ENCODE data around the gene REV1. TPM values are rescaled to one million over a fixed set of nuclear protein-coding genes. Genes with fewer than 3 reads are reported as not detected.

REV1 gene
- total RNA-seq, 2 experiments from 2014 or later, result 51.6 to 68.1 TPM

- Histone ChIP-seq H3K36me3 (ENCODE audit: insufficient read depth, low read length) (peaks cover 78% of the 10 kb centered on the region), H3K79me2 (ENCODE audit: insufficient read depth, low read depth, low read length) (peaks cover 26% of the 10 kb centered on the region; the same call in 1 of the 2 replicates), H3K27ac (ENCODE audit: low read depth, low read length, poor library complexity, severe bottlenecking) (no peak overlapping the region), H3K4me1 (ENCODE audit: insufficient read depth, low read length, poor library complexity, severe bottlenecking) (no peaks in the 10 kb centered on the region), H3K9me3 (ENCODE audit: low read length) (peaks cover 17% of the 10 kb centered on the region; the same call in 1 of the 2 replicates), H4K20me1 (ENCODE audit: insufficient read depth, low read length) (no peaks in the 10 kb centered on the region), H3K4me3 (ENCODE audit: low read depth, low read length, poor library complexity, severe bottlenecking) (no peak overlapping the region), H2AFZ (ENCODE audit: low read length) (no peak overlapping the region), H3K9me2 (ENCODE audit: insufficient read depth, low read length) (no peaks in the 10 kb centered on the region), H3K4me2 (ENCODE audit: low read length) (no peak overlapping the region)
- intact Hi-C loops (cut with micrococcal nuclease; ENCODE audit: unreplicated experiment), result no loop called here
- ChIA-PET POLR2A (interaction anchor here (1.2 kb wide), 1 partner anchor 21 kb away, joined by 3 read pairs; no protein-coding TSS in a partner anchor), CTCF (ENCODE audit: unreplicated experiment) (no interaction called here)
- DNase-seq (ENCODE audit: low spot score), result no peak
- no TSS peak for BruUV-seq (replicated peaks)
- TF ChIP-seq EZH2phosphoT487 (IDR thresholded peaks at IDR 0.05; ENCODE audit: borderline replicate concordance, low read depth, low read length) (no peak), CTCF (conservative IDR thresholded peaks at IDR 0.05; ENCODE audit: low read length) (no peak)
Observed at GRCh38 chr2:99461828-99462483, 27.9 kb downstream of the REV1 start.

- intact Hi-C loops (cut with micrococcal nuclease; ENCODE audit: unreplicated experiment), result no loop called here
- Histone ChIP-seq H3K36me3 (ENCODE audit: insufficient read depth, low read length) (peaks cover 88% of the 10 kb centered on the region), H3K4me2 (ENCODE audit: low read length) (no peak overlapping the region), H3K9me2 (ENCODE audit: insufficient read depth, low read length) (no peaks in the 10 kb centered on the region), H2AFZ (ENCODE audit: low read length) (no peak overlapping the region), H4K20me1 (ENCODE audit: insufficient read depth, low read length) (no peaks in the 10 kb centered on the region), H3K4me1 (ENCODE audit: insufficient read depth, low read length, poor library complexity, severe bottlenecking) (no peaks in the 10 kb centered on the region), H3K27ac (ENCODE audit: low read depth, low read length, poor library complexity, severe bottlenecking) (no peak overlapping the region), H3K79me2 (ENCODE audit: insufficient read depth, low read depth, low read length) (no peaks in the 10 kb centered on the region), H3K9me3 (ENCODE audit: low read length) (peaks cover 9% of the 10 kb centered on the region; the same call in 1 of the 2 replicates), H3K4me3 (ENCODE audit: low read depth, low read length, poor library complexity, severe bottlenecking) (no peak overlapping the region)
- TF ChIP-seq CTCF (conservative IDR thresholded peaks at IDR 0.05; ENCODE audit: low read length) (no peak), EZH2phosphoT487 (IDR thresholded peaks at IDR 0.05; ENCODE audit: borderline replicate concordance, low read depth, low read length) (no peak)
- POLR2A ChIA-PET, result no interaction called here
- BruUV-seq (replicated peaks), result no TSS peak
- CTCF ChIA-PET (ENCODE audit: unreplicated experiment), result no interaction called here
- no peak for DNase-seq (ENCODE audit: low spot score)
Observed at GRCh38 chr2:99458529-99458928, 31.3 kb downstream of the REV1 start.

GRCh38 chr2:99451686-99452085, 38.1 kb downstream of the REV1 start:
- Histone ChIP-seq H3K4me3 (ENCODE audit: low read depth, low read length, poor library complexity, severe bottlenecking) (no peak overlapping the region), H3K9me2 (ENCODE audit: insufficient read depth, low read length) (no peaks in the 10 kb centered on the region), H3K79me2 (ENCODE audit: insufficient read depth, low read depth, low read length) (no peaks in the 10 kb centered on the region), H4K20me1 (ENCODE audit: insufficient read depth, low read length) (no peaks in the 10 kb centered on the region), H3K4me1 (ENCODE audit: insufficient read depth, low read length, poor library complexity, severe bottlenecking) (no peaks in the 10 kb centered on the region), H3K4me2 (ENCODE audit: low read length) (no peak overlapping the region), H3K36me3 (ENCODE audit: insufficient read depth, low read length) (peaks cover 76% of the 10 kb centered on the region), H3K9me3 (ENCODE audit: low read length) (no peaks in the 10 kb centered on the region), H2AFZ (ENCODE audit: low read length) (no peak overlapping the region), H3K27ac (ENCODE audit: low read depth, low read length, poor library complexity, severe bottlenecking) (no peak overlapping the region)
- TF ChIP-seq CTCF (conservative IDR thresholded peaks at IDR 0.05; ENCODE audit: low read length) (no peak), EZH2phosphoT487 (IDR thresholded peaks at IDR 0.05; ENCODE audit: borderline replicate concordance, low read depth, low read length) (no peak)
- POLR2A ChIA-PET, result interaction anchor here (0.6 to 1.5 kb wide), 4 partner anchors 14 to 708 kb away, joined by 3 to 4 read pairs (median 4); no protein-coding TSS in a partner anchor
- intact Hi-C loops (cut with micrococcal nuclease; ENCODE audit: unreplicated experiment), result no loop called here
- CTCF ChIA-PET (ENCODE audit: unreplicated experiment), result no interaction called here
- DNase-seq (ENCODE audit: low spot score), result no peak
- no TSS peak for BruUV-seq (replicated peaks)
